Calu3 (cell line): Measurements from ENCODE around the gene ZYG11A. TPM values are rescaled to one million over a fixed set of nuclear protein-coding genes. Genes with fewer than 3 reads are reported as not detected.

Experiments used
- BruUV-seq: library from RNA; stranded (reverse); fragments of 400-500 nt; replicated peaks from 2 replicates; lab custom pipeline; 2021; lab: Mats Ljungman, UMichigan
- CTCF ChIA-PET: fragments of 300-600 bp; sonication (Branson Sonifier 250); formaldehyde crosslinking; loops from one replicate; lab custom pipeline; 2022; ENCODE audit warnings: antibody characterized with exemption; lab: Charles Lee
- DNase-seq: peaks from one replicate; pipeline ENCODE4 v3.0.0; 2022
- H3K27ac Mint-ChIP-seq: one replicate; pipeline ENCODE4 v1.8.0; 2022; ENCODE audit warnings: mixed read lengths; ENCODE audit not compliant: unreplicated experiment
- H3K27me3 Mint-ChIP-seq: one replicate; pipeline ENCODE4 v1.8.0; 2022; ENCODE audit warnings: mixed read lengths; ENCODE audit not compliant: unreplicated experiment
- H3K36me3 Mint-ChIP-seq: one replicate; pipeline ENCODE4 v1.8.0; 2022; ENCODE audit warnings: mild to moderate bottlenecking, moderate library complexity, mixed read lengths; ENCODE audit not compliant: insufficient read depth, unreplicated experiment
- H3K4me1 Mint-ChIP-seq: one replicate; pipeline ENCODE4 v1.8.0; 2022; ENCODE audit warnings: mild to moderate bottlenecking, low read depth, mixed read lengths; ENCODE audit not compliant: unreplicated experiment
- H3K4me3 Mint-ChIP-seq: one replicate; pipeline ENCODE4 v1.8.0; 2022; ENCODE audit warnings: mild to moderate bottlenecking, low read depth, moderate library complexity, mixed read lengths; ENCODE audit not compliant: unreplicated experiment
- H3K9me3 Mint-ChIP-seq: one replicate; pipeline ENCODE4 v1.8.0; 2022; ENCODE audit warnings: low read depth, mixed read lengths; ENCODE audit not compliant: unreplicated experiment
- CTCF ChIP-seq: fragments of 200-600 bp; IDR thresholded peaks from one replicate; pipeline ENCODE4 v1.8.0; 2022; ENCODE audit warnings: antibody characterized with exemption; ENCODE audit not compliant: unreplicated experiment
- intact Hi-C: fragments of 100-400 bp; cut with micrococcal nuclease; formaldehyde crosslinking; loops from one replicate; pipeline ENCODE4 v1.10.0; 2022; ENCODE audit not compliant: unreplicated experiment
- total RNA-seq: library from RNA; stranded (reverse); gene quantifications from 2 replicates; pipeline ENCODE4 v1.2.3, GENCODE V29; 2022

ZYG11A gene
- total RNA-seq, 1 experiment from 2014 or later = not detected

GRCh38 chr1:52917156-52917555, 74.6 kb downstream of the ZYG11A start:
- no peaks in the 10 kb centered on the region for H3K27me3 Mint-ChIP-seq
- H3K4me3 Mint-ChIP-seq = no peak overlapping the region
- BruUV-seq = no TSS peak
- no peaks in the 10 kb centered on the region for H3K9me3 Mint-ChIP-seq
- peaks cover 24% of the 10 kb centered on the region for H3K4me1 Mint-ChIP-seq
- H3K36me3 Mint-ChIP-seq = peaks cover 25% of the 10 kb centered on the region
- DNase-seq = no peak
- TF ChIP-seq CTCF = no peak
- intact Hi-C loops = no loop called here
- H3K27ac Mint-ChIP-seq = no peak overlapping the region
- CTCF ChIA-PET = interaction anchor here (0.6 kb wide), 1 partner anchor 46 kb away, joined by 4 read pairs; no protein-coding TSS in a partner anchor

- H3K4me3 Mint-ChIP-seq = no peak overlapping the region
- no peaks in the 10 kb centered on the region for H3K9me3 Mint-ChIP-seq
- no peak overlapping the region for H3K27ac Mint-ChIP-seq
- BruUV-seq = no TSS peak
- H3K4me1 Mint-ChIP-seq = peaks cover 24% of the 10 kb centered on the region
- H3K36me3 Mint-ChIP-seq = peaks cover 25% of the 10 kb centered on the region
- intact Hi-C loops = no loop called here
- no peak for DNase-seq
- H3K27me3 Mint-ChIP-seq = no peaks in the 10 kb centered on the region
- no peak for TF ChIP-seq CTCF
- CTCF ChIA-PET = interaction anchor here (0.6 kb wide), 1 partner anchor 45 kb away, joined by 4 read pairs; no protein-coding TSS in a partner anchor
Measured at GRCh38 chr1:52917581-52917980, 75.0 kb downstream of the ZYG11A start.

GRCh38 chr1:52918201-52918600, 75.6 kb downstream of the ZYG11A start:
- CTCF ChIA-PET = interaction anchor here (0.9 kb wide), 1 partner anchor 12 kb away, joined by 4 read pairs; no protein-coding TSS in a partner anchor
- H3K9me3 Mint-ChIP-seq = no peaks in the 10 kb centered on the region

GRCh38 chr1:52919051-52919722, 76.6 kb downstream of the ZYG11A start:
- no peak for DNase-seq
- H3K4me3 Mint-ChIP-seq = no peak overlapping the region
- CTCF ChIA-PET = interaction anchor here (0.9 kb wide), 1 partner anchor 11 kb away, joined by 4 read pairs; no protein-coding TSS in a partner anchor
- intact Hi-C loops = no loop called here
- peaks cover 24% of the 10 kb centered on the region for H3K4me1 Mint-ChIP-seq
- H3K27ac Mint-ChIP-seq = no peak overlapping the region
- TF ChIP-seq CTCF = no peak
- no TSS peak for BruUV-seq
- H3K36me3 Mint-ChIP-seq = peaks cover 25% of the 10 kb centered on the region
- no peaks in the 10 kb centered on the region for H3K9me3 Mint-ChIP-seq
- H3K27me3 Mint-ChIP-seq = no peaks in the 10 kb centered on the region

More at GRCh38 chr1:52918201-52918600, 75.6 kb downstream of the ZYG11A start:
- H3K27me3 Mint-ChIP-seq = no peaks in the 10 kb centered on the region
- H3K27ac Mint-ChIP-seq = no peak overlapping the region
- no peak for DNase-seq
- intact Hi-C loops = no loop called here
- H3K4me1 Mint-ChIP-seq = peaks cover 24% of the 10 kb centered on the region
- no TSS peak for BruUV-seq
- H3K4me3 Mint-ChIP-seq = no peak overlapping the region
- peaks cover 25% of the 10 kb centered on the region for H3K36me3 Mint-ChIP-seq
- no peak for TF ChIP-seq CTCF
